ENCODE results near the gene HPS1.
"Not testable (repeated sequence)": the region's sequence is repeated elsewhere in the genome, so short reads cannot be mapped to it uniquely, and the experiment has no call there.

The HPS1 gene

DNA sequence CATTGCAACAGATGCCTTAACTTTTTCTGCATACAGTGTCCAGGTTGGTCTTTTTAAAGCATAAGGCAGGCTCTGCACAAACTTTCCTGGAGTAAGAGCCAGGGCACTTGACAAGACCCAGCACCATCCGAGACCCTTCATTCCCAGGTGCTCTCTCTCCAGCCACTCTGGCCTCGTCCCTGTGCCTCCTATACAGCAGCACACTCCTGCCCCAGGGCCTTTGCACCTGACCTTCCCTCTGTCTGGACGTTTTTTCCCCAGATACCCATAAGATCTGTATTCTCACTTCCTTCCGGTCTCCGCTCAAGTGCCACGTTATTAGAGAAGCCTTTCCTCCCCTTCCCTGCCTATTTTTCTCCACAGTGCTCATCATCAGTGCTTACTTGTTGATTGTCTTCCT lies 57.3 kb downstream of the HPS1 start:
- DNase-seq (ENCODE audit: low spot score) = no peak

DNA sequence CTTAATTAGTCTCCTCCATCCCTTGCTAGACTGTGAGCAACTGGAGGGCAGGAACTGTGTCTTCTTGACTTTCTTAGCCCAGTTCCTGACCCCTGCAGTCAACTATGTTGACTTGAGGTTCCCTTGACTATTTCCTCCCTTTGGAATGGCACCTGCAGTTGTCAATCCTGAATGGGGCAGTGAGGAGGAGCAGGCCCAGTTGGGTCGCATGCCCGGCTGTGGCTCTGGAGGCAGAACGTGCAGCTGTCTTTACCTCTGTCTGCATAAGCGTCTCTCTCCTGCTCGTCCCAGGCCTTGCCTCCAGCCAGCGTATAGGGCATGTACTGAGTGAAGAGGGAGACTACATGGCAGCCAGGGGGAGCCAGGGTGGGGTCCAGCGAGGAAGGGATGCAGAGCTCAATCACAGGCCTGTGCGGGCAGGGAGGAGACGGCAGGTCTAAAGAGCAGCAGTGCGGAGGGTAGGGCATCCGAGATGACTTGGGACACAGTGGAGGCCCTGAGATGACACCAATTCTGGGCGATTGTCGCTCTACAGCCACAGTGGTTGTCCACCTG lies 58.6 kb downstream of the HPS1 start:
- DNase-seq (ENCODE audit: low spot score) = no peak

DNA sequence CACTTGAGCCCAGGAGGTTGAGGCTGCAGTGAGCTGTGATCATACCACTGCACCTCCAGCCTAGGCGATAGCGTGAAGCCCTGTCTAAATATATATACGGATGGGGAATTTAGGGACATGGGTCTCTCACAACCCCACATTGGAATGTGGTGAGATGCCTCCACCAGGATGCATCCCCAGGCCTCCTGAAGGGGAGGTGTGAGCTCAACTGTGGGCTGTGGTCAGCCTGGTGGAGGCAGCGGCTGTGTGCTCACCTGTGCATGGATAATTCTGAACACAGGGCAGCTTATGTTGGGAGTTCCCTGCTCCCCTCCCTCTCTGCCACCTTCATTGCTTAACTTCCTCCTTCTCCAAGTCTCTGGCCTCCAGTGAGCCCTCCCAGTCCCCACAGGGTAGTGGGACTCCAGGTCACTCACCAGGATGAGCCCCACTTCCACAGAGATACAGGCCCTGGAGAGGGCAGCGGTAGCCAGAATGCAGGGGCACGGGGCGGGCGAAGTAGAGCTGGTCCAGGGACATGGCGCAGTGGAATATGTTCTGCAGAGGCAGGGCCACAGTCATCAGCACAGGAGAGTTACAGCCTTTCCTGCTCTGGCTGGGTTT lies 62.1 kb downstream of the HPS1 start:
- DNase-seq (ENCODE audit: low spot score) = no peak

DNA sequence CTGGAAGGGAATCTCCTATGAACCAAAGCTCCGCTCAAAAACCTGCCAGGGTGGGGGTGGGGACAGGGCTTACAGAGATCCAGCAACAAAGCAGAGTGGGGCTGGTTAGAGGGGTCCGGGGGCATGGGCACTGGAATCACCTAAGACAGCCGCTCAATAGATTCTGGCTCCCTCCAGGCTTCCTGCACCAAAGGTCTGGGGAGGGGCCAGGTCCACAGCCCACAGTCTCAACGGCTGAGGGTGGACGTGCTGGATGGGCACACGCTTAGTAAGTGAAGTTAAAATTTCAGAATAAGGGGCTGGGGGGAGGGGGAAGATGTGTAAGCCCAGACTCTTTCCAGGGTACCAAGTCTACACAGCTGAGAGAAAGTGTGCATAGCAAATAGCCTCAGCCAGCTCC lies 62.9 kb downstream of the HPS1 start:
- no peak for DNase-seq (ENCODE audit: low spot score)

DNA sequence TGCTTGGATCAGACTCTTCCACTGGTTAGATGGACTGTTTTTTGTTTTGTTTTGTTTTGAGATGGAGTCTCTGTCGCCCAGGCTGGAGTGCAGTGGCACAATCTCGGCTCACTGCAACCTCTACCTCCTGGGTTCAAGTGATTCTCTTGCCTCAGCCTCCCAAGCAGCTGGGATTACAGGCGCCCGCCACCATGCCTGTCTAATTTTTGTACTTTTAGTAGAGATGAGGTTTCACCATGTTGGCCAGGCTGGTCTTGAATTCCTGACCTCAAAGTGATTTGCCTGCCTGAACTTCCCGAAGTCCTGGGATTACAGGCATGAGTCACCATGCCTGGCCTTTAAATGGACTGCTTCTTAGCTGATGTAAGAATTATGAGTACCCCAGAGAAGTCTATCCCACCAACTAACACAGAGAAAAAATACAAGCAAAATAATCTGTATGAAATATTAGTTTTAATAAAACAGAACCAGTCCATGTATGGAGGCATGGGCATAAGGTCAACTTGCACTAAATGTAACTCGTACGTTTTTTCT lies 63.5 kb downstream of the HPS1 start:
- not testable (repeated sequence) for DNase-seq (ENCODE audit: low spot score)

DNA sequence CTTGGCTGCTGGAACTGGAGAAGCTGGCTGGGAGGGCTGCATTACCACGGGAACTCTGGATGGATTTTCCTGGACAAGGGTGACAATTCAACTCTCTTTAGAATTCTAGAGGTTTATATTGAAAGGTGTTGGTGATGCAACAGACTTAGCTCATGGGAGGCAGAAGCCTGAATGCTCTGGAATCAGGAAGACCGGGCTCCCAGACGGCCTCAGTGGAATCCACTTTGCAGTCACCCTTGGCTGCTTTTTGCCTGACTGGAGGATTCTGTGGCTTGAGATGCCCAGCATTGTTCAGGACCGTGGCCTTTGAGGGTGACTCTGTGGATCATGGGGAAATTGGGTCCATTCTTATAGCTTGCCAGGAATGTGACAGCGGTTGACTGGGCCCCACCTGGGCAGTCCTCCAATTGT lies 64.0 kb downstream of the HPS1 start:
- DNase-seq (ENCODE audit: low spot score) = no peak

DNA sequence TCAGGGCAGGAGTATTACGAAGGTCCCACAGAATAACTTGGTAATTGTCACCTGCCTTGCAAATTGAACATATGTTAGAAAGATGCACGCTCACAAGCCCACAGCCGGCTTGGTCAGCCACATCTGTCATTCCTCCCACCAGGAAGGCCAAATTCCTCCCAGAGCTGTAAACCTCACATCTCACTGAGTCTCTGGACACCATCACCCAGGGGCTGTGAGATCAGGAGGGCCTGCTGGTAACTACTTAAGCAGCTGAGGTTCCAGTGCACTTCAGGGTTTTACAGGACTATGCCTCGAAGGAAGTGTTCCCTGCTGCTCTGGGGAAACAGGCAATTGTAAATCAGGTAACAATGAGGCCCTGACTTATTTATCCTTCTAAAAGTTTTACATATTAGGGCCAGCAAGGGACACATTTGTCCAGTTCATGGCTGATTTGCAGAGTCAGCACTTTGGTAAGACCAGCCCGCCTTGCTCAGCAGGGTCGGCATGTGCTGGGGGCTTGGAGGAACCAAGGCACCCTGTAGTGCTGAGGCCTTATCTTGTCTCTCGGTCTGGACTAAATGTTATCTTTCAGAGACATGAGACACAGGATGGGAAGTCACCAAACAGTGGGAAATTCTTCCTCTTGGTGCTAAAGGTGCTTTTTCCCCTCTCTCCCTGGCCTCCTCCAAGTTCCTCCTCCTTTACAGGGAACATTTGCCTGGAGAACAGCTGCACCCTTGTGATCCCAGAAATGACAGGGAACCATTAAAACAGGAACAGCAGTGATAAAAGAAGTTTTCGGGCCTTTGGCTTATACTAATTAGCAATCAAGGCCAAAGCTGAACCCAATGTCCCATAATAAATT lies 66.0 kb downstream of the HPS1 start:
- no peak for DNase-seq (ENCODE audit: low spot score)

DNA sequence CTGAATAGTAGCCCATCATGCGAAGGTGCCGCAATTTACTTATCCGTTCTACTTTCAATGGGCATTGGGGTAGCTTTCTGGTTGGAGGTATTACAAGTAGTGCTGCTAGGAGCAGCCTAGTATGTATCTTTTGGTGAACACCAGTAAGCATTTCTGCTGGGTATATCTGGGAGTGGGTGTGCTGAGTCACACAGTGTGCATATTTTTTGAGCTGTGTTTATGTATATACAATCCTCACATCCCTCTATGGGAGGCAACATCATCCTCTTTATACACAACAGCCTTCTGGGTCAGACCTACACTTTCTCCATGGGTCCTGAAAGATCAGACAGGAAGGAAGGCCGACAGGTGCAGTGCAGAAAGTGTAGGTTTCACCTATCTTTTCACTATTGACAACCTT lies 68.0 kb downstream of the HPS1 start:
- DNase-seq (ENCODE audit: low spot score) = no peak

DNA sequence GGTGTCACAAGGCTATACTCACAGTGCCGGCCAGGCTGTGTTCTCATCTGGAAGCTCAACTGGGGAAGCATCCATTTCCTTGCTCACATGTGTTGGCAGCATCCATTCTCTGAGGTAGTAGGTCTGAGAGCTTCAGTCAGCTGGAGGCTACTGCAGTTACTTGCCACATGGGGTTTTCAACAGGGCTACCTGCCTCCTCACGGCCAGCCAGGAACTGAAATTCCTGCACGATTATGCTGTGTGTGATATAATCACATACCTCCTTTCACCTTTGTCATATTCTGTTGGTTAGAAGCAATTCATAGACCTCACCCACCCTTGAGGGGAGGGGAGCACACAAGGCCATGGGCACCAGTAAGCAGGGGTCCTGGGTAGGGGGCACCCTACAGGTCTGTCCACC lies 69.2 kb downstream of the HPS1 start:
- DNase-seq (ENCODE audit: low spot score) = no peak

DNA sequence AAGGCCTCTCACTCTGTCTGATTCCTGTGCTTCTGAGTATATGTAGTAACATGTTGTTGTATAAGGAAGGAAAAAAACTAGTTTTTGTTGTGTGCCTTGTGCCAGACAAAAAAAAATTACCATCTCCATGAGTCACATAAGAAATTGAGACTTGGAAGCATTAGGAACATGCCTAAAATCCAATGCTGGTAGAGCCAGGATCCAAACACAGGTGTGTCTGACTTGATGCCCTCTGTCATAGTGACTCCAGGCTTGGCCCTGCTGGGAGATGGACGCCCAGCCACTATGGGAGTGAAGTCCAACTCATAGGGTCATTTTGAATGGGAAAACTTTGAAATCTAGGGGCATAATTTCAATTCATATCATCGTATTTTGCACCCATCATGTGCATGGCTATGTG lies 69.7 kb downstream of the HPS1 start:
- no peak for DNase-seq (ENCODE audit: low spot score)

DNA sequence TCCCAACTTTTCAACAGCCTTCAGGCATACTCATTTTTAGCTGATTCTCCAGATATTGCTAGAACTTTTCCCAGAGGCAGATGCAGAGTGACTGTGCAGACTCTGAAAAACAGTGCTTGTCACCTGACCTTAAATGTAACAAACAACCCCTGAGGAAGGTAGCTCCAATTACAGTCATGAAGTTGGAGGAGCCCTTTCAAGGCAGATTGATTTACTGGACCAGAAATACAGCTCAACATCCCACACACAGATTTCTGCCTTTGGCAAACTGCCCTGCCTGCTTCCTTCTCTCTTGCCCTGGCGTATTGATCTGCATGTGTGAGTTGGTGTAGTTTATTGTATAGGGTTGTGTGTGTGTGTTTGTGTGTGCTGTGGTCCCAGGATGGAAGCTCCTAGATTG lies 70.2 kb downstream of the HPS1 start:
- no peak for DNase-seq (ENCODE audit: low spot score)

DNA sequence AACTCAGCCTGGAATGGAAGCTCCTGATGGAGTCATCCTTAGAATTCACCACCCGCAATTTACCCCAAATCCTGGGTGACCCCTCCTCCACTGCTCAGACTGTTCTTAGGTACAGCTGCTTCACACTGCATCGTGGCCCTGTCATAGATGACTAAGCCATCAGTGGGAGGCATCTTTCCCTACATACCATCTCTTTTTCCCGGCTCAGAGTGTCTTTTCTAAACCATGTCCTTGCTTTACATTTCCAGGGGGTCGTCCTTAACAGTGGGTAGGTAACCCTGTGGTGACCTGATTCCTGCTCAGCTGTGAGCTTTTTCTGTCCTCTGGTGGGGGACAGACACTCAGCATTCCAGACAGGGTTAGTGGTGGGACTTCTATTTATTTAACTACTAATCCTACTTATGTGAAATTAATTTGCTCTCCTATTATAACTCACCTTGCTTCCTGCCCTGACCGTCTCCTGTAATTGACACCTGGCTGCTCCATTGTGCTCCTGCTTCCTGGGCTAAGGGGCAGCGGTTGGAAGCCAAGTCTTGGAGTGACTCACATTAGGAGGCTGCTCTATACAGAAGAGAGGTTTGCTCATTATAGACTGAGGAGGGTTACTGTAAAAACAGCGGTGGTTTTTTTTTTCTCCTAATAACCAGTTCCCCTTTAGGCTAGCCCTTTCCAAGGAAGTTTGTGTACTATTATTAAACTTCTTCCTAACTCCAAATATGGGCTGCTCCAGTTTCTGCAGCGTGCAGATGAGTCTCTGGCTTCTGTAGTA lies 72.3 kb downstream of the HPS1 start:
- DNase-seq (ENCODE audit: low spot score) = no peak

DNA sequence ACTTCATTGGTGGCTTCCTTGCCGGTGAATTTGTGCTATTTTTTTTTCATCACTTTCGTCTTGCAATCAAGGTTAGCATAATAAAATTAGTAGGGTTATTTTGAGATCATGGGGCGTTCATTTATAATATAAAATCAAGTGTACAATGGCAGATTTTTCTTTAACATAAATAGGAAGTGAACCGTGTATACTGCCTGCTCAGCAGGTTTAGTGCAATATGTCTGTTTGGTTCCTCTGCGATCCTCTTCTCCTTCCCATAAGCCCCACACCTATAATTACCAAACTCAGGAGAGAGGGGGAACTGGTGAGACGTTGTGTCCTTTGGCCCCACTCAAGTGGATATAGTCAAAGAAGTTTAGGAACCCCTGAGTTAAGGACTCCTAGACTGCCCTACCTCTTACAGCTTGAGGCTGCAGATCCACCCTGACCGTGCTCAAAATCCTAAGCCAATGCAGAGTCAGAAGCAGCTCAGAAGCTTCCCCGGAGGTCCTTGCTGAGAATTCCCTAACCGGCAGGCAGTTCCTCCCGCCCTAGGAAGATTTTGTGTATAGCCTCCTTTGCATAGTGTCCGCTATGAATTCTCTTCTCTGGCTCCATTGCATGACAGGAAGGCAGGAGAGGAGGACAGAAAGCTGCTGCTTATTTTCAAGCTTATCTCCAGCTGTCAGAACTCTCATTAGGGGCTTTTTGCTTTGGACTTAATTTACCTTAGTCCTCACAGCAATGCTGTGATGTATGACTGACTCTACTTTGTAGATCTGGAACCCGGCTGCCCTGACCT lies 73.3 kb downstream of the HPS1 start:
- DNase-seq (ENCODE audit: low spot score) = no peak

DNA sequence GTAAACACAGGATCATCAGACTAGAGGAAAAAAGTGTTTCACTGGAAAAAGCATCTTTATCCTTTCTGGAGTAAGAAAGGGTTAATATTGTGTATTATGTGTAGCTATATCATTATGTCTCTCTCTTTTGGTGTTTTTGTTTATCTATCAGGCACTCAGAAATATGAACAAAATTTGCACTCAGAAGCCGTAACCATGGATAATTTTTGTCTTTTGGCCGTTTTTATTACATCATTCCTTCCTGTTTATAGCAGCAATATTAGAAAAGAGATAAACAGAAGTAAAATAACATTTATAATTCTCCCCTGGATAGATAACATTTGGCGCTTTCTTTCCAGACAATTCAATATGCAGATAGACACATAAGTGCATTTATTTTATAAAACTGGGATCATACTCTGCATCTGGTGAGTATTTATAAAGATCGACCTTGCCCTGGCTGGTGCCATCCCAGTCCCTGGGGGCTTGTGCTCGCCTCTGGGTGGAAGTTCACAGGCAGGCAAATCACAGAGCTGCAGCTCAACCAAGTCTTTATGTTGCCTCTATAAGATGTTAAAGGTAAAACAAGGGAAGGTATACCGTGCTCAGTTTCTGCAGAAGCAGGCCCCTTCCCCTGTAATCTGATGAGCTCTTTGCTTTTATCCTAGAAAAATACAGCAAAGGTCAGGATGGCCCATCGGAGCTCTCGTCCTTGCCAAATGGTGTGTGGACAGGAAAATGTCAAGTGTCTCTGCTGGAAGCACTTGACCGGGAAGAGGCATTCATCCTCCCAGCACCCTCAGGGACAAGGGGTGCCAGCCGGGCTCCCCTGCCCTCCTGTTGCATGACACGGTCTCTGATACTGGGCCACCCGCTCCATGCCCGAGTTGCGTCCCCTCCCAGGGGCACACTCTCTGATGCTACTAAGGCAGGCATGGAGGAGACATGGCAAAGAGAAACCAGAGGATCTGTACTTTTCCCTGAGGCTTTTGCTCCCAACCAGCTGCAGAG lies 75.6 kb downstream of the HPS1 start:
- no peak for DNase-seq (ENCODE audit: low spot score)

DNA sequence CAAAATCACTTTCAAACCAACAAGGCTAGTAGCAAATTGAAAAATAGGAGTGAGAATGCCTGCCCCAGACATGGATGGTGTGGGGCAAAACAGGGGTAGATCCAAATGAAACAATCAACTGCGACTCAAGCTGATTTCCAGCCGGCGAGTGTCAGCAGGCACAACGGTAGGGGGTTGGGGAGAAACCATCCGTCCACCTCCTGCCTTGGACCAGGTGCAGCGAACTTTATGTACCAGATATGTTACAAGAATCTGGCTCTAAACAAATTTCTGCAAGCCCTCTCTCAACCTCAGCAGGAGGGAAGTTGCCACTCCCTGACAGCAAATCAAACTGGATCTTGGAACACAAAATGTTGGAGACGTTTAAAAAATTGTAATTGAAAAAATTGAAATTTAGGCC lies 76.9 kb downstream of the HPS1 start:
- DNase-seq (ENCODE audit: low spot score) = no peak

DNA sequence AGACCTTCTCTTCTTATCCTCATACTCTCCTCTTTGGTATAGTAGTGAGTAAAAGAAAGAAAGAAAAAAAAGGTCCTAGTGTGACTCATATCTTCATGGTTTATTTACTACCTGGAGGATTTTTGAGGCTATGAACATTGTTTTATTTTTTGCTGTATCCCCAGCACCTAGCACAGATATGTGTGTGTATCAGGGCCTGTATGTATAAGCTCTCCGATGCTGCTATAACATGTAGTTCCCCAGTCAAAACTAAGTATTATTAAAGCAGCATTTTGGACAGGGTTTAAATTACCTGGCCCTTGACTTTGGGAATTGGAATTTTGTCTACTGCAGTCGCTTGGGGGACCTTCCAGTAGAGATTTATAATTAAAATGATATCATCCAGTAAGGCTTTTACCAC lies 78.1 kb downstream of the HPS1 start:
- no peak for DNase-seq (ENCODE audit: low spot score)

DNA sequence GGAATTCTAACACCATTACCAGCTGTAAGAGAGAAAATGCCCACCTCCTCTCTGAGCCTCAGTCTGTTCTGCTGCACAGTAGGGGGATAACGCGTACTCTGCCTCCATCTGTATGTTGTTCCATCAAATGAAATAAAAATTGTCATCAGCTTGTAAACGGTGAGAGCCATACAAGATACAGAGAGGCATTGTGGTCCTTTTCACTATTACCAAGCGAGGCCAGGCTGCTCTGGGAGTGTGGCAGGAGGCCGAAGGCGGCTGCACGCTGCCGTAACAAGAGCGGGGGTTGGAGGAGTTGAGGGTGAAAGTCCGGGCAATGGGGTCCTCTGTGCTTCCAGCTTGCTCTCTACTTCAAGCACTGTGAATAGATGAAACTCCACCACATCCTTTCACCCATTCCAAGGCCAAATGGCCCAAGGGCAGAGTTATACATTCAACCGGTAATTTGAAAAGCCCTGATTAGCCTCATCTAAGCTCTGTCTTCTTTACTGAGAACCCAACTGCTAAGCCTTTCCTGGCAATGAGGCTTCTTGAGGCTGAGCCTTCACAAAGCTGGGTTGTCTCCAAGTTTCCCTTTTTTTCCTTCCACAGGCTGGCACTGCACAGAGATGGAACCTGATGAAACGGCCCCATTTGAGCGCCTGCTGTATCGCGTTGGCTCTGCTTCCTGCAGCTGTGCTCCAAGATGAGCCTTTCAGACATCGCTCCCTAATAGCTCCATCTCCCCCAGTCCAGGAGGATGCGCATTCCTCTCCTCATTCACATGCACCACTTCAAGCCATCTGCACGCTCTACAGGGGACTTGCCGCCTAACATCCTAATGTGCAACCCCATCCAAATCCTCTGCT lies 78.9 kb downstream of the HPS1 start:
- no peak for DNase-seq (ENCODE audit: low spot score)
